K562 (cell line): ENCODE results near the gene MEI4.

ENCODE experiments used
- CHD4 ChIP-seq: fragments of 200-600 bp; sonication (generic); IDR thresholded peaks from 3 replicates; pipeline ENCODE4 v1.6.1; 2012; ENCODE audit warnings: low read depth, mild to moderate bottlenecking, mixed read lengths, low read length, inconsistent platforms; ENCODE audit not compliant: insufficient read depth, insufficient replicate concordance, poor library complexity, severe bottlenecking
- ETV6 ChIP-seq, 3 experiments: fragments of 150-350 bp in 1 of 3; sonication (generic) in 1 of 3; formaldehyde crosslinking in 1 of 3; IDR thresholded peaks; 2 replicates each; pipeline versions ENCODE4 v1.6.1 to v1.8.0; 2014 to 2022; ENCODE audit warnings: borderline replicate concordance in 2 of 3, low read depth in 2 of 3, antibody characterized with exemption in 1 of 3, low read length in 1 of 3, mild to moderate bottlenecking in 1 of 3, missing genetic modification reagents in 1 of 3
- FOXM1 ChIP-seq, 2 experiments: fragments of 450-650 bp in 1 of 2; sonication (generic) in 1 of 2; formaldehyde crosslinking in 1 of 2; IDR thresholded peaks; 2 replicates each; pipeline versions ENCODE4 v1.6.1 to v1.9.0; 2017 to 2022; ENCODE audit warnings: low read depth in 2 of 2, mild to moderate bottlenecking in 2 of 2, missing genetic modification reagents in 1 of 2, moderate library complexity in 1 of 2
- GABPA ChIP-seq: fragments of 200-800 bp; sonication (Bioruptor generic); conservative IDR thresholded peaks from 2 replicates; pipeline ENCODE4 v1.6.1; 2016; ENCODE audit warnings: low read depth, missing genetic modification characterization, missing compliant biosample characterization
- RAD21 ChIP-seq, 2 experiments: fragments of 250-450 bp in 1 of 2; fragments of 450-650 bp in 1 of 2; sonication (Bioruptor Pico) in 1 of 2; formaldehyde crosslinking in 1 of 2; IDR thresholded peaks in 1 of 2; conservative IDR thresholded peaks in 1 of 2; 2 replicates each; pipeline versions ENCODE4 v1.4.0 to v1.8.0; 2020 to 2022; ENCODE audit warnings: mild to moderate bottlenecking in 2 of 2, moderate library complexity in 1 of 2
- SMC3 ChIP-seq: conservative IDR thresholded peaks from 2 replicates; pipeline ENCODE4 v1.6.1; 2011; ENCODE audit warnings: low read depth, low read length, improper control_type of control experiment; ENCODE audit not compliant: insufficient read depth
- ZNF274 ChIP-seq: IDR thresholded peaks from 2 replicates; pipeline ENCODE4 v1.6.1; 2011; ENCODE audit warnings: low read depth, mild to moderate bottlenecking, low read length, moderate library complexity, borderline replicate concordance
- ZNF764 ChIP-seq: fragments of 250-450 bp; sonication (Bioruptor Pico); IDR thresholded peaks from 2 replicates; pipeline ENCODE4 v1.4.0; 2020; ENCODE audit warnings: low read depth, mild to moderate bottlenecking, moderate library complexity
- TF ChIP-seq, protein P1 (sequence below), 3 experiments: IDR thresholded peaks in 2 of 3; conservative IDR thresholded peaks in 1 of 3; 2 replicates each; pipeline ENCODE4 v1.5.1; 2011 to 2012; ENCODE audit warnings: low read length in 3 of 3, mild to moderate bottlenecking in 3 of 3, control low read depth in 2 of 3, improper control_type of control experiment in 1 of 3, inconsistent platforms in 1 of 3, low read depth in 1 of 3, mixed read lengths in 1 of 3, moderate library complexity in 1 of 3; ENCODE audit not compliant: insufficient read depth in 2 of 3
- TF ChIP-seq, protein P2 (sequence below): IDR thresholded peaks from 3 replicates; pipeline ENCODE4 v1.6.1; 2011; ENCODE audit warnings: borderline replicate concordance, mild to moderate bottlenecking; ENCODE audit not compliant: insufficient read length, insufficient read depth
- TF ChIP-seq, protein P3 (sequence below): sonication (generic); formaldehyde crosslinking; IDR thresholded peaks from 2 replicates; pipeline ENCODE4 v1.5.0; 2020; ENCODE audit warnings: missing genetic modification reagents

DNA sequence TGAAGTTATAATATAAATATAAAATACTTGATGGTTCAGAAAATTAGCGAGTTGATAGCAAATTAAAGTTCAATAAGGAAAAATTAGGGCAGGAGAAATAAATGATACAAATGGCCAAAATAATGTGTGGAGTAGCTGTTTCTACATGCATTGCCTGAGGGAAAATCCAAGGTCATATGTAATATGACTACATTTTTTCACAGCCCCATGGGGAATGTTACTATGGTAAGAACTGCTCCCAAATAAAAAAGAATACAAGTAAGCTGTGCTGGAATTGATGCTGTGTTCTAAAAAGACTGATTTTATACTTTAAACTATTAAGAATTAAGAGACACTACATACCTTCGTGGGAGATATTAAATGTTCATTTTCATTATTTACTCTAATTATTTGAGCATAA lies 34.1 kb downstream of the MEI4 start:
- no peak for TF ChIP-seq FOXM1 (IDR thresholded peaks at IDR 0.05; ENCODE audit: low read depth)
- no peak for TF ChIP-seq FOXM1 (CRISPR knock-in tag; IDR thresholded peaks at IDR 0.05; ENCODE audit: low read depth)
- TF ChIP-seq, protein P1, sequence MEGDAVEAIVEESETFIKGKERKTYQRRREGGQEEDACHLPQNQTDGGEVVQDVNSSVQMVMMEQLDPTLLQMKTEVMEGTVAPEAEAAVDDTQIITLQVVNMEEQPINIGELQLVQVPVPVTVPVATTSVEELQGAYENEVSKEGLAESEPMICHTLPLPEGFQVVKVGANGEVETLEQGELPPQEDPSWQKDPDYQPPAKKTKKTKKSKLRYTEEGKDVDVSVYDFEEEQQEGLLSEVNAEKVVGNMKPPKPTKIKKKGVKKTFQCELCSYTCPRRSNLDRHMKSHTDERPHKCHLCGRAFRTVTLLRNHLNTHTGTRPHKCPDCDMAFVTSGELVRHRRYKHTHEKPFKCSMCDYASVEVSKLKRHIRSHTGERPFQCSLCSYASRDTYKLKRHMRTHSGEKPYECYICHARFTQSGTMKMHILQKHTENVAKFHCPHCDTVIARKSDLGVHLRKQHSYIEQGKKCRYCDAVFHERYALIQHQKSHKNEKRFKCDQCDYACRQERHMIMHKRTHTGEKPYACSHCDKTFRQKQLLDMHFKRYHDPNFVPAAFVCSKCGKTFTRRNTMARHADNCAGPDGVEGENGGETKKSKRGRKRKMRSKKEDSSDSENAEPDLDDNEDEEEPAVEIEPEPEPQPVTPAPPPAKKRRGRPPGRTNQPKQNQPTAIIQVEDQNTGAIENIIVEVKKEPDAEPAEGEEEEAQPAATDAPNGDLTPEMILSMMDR (IDR thresholded peaks at IDR 0.05 in 2 of 3, conservative IDR thresholded peaks at IDR 0.05 in 1 of 3; ENCODE audit: insufficient read depth in 2 of 3, low read depth in 1 of 3, low read length in 3 of 3): no peak
- TF ChIP-seq GABPA (tag): no peak
- no peak for TF ChIP-seq ZNF274
- TF ChIP-seq ETV6 (IDR thresholded peaks at IDR 0.05; ENCODE audit: borderline replicate concordance in 1 of 2, low read depth in 2 of 2, low read length in 1 of 2): no peak
- no peak for TF ChIP-seq ETV6 (CRISPR knock-in tag; IDR thresholded peaks at IDR 0.05; ENCODE audit: borderline replicate concordance)
- no peak for TF ChIP-seq SMC3
- no peak for TF ChIP-seq RAD21 (CRISPR knock-in tag; conservative IDR thresholded peaks at IDR 0.05 in 1 of 2, IDR thresholded peaks at IDR 0.05 in 1 of 2)
- TF ChIP-seq CHD4: no peak
- TF ChIP-seq, protein P2, sequence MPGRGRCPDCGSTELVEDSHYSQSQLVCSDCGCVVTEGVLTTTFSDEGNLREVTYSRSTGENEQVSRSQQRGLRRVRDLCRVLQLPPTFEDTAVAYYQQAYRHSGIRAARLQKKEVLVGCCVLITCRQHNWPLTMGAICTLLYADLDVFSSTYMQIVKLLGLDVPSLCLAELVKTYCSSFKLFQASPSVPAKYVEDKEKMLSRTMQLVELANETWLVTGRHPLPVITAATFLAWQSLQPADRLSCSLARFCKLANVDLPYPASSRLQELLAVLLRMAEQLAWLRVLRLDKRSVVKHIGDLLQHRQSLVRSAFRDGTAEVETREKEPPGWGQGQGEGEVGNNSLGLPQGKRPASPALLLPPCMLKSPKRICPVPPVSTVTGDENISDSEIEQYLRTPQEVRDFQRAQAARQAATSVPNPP: no peak
- TF ChIP-seq, protein P3, sequence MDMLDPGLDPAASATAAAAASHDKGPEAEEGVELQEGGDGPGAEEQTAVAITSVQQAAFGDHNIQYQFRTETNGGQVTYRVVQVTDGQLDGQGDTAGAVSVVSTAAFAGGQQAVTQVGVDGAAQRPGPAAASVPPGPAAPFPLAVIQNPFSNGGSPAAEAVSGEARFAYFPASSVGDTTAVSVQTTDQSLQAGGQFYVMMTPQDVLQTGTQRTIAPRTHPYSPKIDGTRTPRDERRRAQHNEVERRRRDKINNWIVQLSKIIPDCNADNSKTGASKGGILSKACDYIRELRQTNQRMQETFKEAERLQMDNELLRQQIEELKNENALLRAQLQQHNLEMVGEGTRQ (CRISPR knock-in tag): no peak
- no peak for TF ChIP-seq ZNF764 (CRISPR knock-in tag)
